Measurements from ENCODE around the gene IFNK.

IFNK gene

GRCh38 chr9:27528076-27528885 is 4.2 kb downstream of the IFNK start:
- H3K4me3 Mint-ChIP-seq, result peak overlapping the region; percentile 94
- no peaks in the 10 kb centered on the region for H3K27me3 Mint-ChIP-seq
- H3K4me1 Mint-ChIP-seq, result peaks cover 52% of the 10 kb centered on the region
- no peaks in the 10 kb centered on the region for H3K9me3 Mint-ChIP-seq
- H3K27ac Mint-ChIP-seq, result peak overlapping the region; percentile 95
- peak; percentile 80 for ATAC-seq
- peaks cover 6% of the 10 kb centered on the region for H3K36me3 Mint-ChIP-seq

GRCh38 chr9:27528886-27529315 is 4.8 kb downstream of the IFNK start:
- Mint-ChIP-seq H3K27ac (peak overlapping the region; percentile 95), H3K4me3 (peak overlapping the region; percentile 94), H3K4me1 (peaks cover 55% of the 10 kb centered on the region), H3K27me3 (no peaks in the 10 kb centered on the region), H3K36me3 (peaks cover 6% of the 10 kb centered on the region), H3K9me3 (no peaks in the 10 kb centered on the region)
- ATAC-seq, result peak; percentile 83

- Mint-ChIP-seq H3K4me1 (peaks cover 57% of the 10 kb centered on the region), H3K4me3 (peak within 1 kb of the TSS; percentile 94), H3K27me3 (no peaks in the 10 kb centered on the region), H3K9me3 (no peaks in the 10 kb centered on the region), H3K27ac (peak within 1 kb of the TSS; percentile 95), H3K36me3 (peaks cover 2% of the 10 kb centered on the region)
- peak; percentile 90 for ATAC-seq
These were observed 5.5 kb downstream of the IFNK start, which contains the start of gene MOB3B for GRCh38 chr9:27529316-27530278. TSS of gene MOB3B (minus strand) at chr9:27529814. CDS start at chr9:27455550, 74,264 bp downstream.

- Mint-ChIP-seq H3K36me3 (no peaks in the 10 kb centered on the region), H3K27ac (no peak overlapping the region), H3K27me3 (no peaks in the 10 kb centered on the region), H3K9me3 (no peaks in the 10 kb centered on the region), H3K4me3 (no peak overlapping the region), H3K4me1 (peaks cover 56% of the 10 kb centered on the region)
- ATAC-seq, result no peak
These were observed 7.0 kb downstream of the IFNK start for GRCh38 chr9:27530915-27531755.

- H3K4me3 Mint-ChIP-seq, result no peak overlapping the region
- H3K4me1 Mint-ChIP-seq, result peaks cover 48% of the 10 kb centered on the region
- no peak for ATAC-seq
- H3K36me3 Mint-ChIP-seq, result no peaks in the 10 kb centered on the region
- H3K27ac Mint-ChIP-seq, result no peak overlapping the region
- no peaks in the 10 kb centered on the region for H3K27me3 Mint-ChIP-seq
- H3K9me3 Mint-ChIP-seq, result no peaks in the 10 kb centered on the region
These were observed 8.0 kb downstream of the IFNK start for GRCh38 chr9:27532046-27532445.

- no peak for ATAC-seq
- H3K9me3 Mint-ChIP-seq, result no peaks in the 10 kb centered on the region
- no peaks in the 10 kb centered on the region for H3K36me3 Mint-ChIP-seq
- no peak overlapping the region for H3K27ac Mint-ChIP-seq
- H3K4me1 Mint-ChIP-seq, result peaks cover 41% of the 10 kb centered on the region
- H3K4me3 Mint-ChIP-seq, result no peak overlapping the region
- no peaks in the 10 kb centered on the region for H3K27me3 Mint-ChIP-seq
These were observed 9.2 kb downstream of the IFNK start for GRCh38 chr9:27533311-27533710.

GRCh38 chr9:27534131-27534530 is 10.0 kb downstream of the IFNK start:
- Mint-ChIP-seq H3K4me1 (peaks cover 40% of the 10 kb centered on the region), H3K36me3 (no peaks in the 10 kb centered on the region), H3K9me3 (no peaks in the 10 kb centered on the region), H3K27me3 (no peaks in the 10 kb centered on the region), H3K4me3 (no peak overlapping the region), H3K27ac (peak overlapping the region; percentile 4)
- ATAC-seq, result no peak

- H3K27ac Mint-ChIP-seq, result peak overlapping the region; percentile 4
These were observed 10.6 kb downstream of the IFNK start for GRCh38 chr9:27534658-27535209.

GRCh38 chr9:27535701-27536118 is 11.6 kb downstream of the IFNK start:
- ATAC-seq, result peak; percentile 73
- Mint-ChIP-seq H3K27ac (no peak overlapping the region), H3K9me3 (no peaks in the 10 kb centered on the region), H3K4me1 (peaks cover 33% of the 10 kb centered on the region), H3K4me3 (no peak overlapping the region), H3K36me3 (no peaks in the 10 kb centered on the region), H3K27me3 (no peaks in the 10 kb centered on the region)

More at GRCh38 chr9:27534658-27535209, 10.6 kb downstream of the IFNK start:
- Mint-ChIP-seq H3K4me1 (peaks cover 37% of the 10 kb centered on the region), H3K36me3 (no peaks in the 10 kb centered on the region), H3K4me3 (no peak overlapping the region), H3K27me3 (no peaks in the 10 kb centered on the region), H3K9me3 (no peaks in the 10 kb centered on the region)
- no peak for ATAC-seq

- Mint-ChIP-seq H3K4me1 (peaks cover 30% of the 10 kb centered on the region), H3K4me3 (no peak overlapping the region), H3K27me3 (no peaks in the 10 kb centered on the region), H3K36me3 (no peaks in the 10 kb centered on the region), H3K9me3 (no peaks in the 10 kb centered on the region), H3K27ac (no peak overlapping the region)
- ATAC-seq, result no peak
These were observed 12.1 kb downstream of the IFNK start for GRCh38 chr9:27536168-27536567.

GRCh38 chr9:27537027-27537435 is 12.9 kb downstream of the IFNK start:
- H3K36me3 Mint-ChIP-seq, result no peaks in the 10 kb centered on the region
- H3K9me3 Mint-ChIP-seq, result no peaks in the 10 kb centered on the region
- no peak overlapping the region for H3K4me3 Mint-ChIP-seq
- no peak for ATAC-seq
- H3K4me1 Mint-ChIP-seq, result peaks cover 29% of the 10 kb centered on the region
- no peak overlapping the region for H3K27ac Mint-ChIP-seq
- no peaks in the 10 kb centered on the region for H3K27me3 Mint-ChIP-seq

- no peaks in the 10 kb centered on the region for H3K36me3 Mint-ChIP-seq
- H3K27ac Mint-ChIP-seq, result no peak overlapping the region
- H3K4me1 Mint-ChIP-seq, result peaks cover 29% of the 10 kb centered on the region
- no peaks in the 10 kb centered on the region for H3K9me3 Mint-ChIP-seq
- no peaks in the 10 kb centered on the region for H3K27me3 Mint-ChIP-seq
- H3K4me3 Mint-ChIP-seq, result no peak overlapping the region
- ATAC-seq, result no peak
These were observed 13.7 kb downstream of the IFNK start for GRCh38 chr9:27537756-27538155.

- H3K9me3 Mint-ChIP-seq, result no peaks in the 10 kb centered on the region
- no peak for ATAC-seq
- no peak overlapping the region for H3K27ac Mint-ChIP-seq
- H3K27me3 Mint-ChIP-seq, result no peaks in the 10 kb centered on the region
- peaks cover 5% of the 10 kb centered on the region for H3K36me3 Mint-ChIP-seq
- H3K4me1 Mint-ChIP-seq, result peaks cover 25% of the 10 kb centered on the region
- H3K4me3 Mint-ChIP-seq, result no peak overlapping the region
These were observed 14.6 kb downstream of the IFNK start for GRCh38 chr9:27538647-27539046.
